ENCODE results near the gene TGM3.

DNA sequence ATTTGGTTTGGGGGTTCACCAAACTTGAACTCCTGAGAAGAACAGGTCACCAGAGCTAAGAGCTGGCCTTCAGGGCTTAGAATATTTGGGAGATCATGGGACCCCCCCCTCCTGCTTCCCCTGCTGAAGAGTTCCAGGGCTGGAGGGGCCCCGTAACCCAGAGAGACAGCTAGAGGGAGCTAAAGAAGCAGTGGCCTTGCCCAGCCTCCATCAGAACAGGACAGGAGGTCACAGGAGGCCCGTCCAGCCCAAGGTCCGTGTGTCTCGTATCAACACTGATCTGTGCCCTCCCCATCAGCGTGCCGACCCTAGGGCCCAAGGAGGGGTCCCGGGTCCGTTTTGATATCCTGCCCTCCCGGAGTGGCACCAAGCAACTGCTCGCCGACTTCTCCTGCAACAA lies 44.3 kb downstream of the TGM3 start:
- TF ChIP-seq POLR2AphosphoS5 (IDR thresholded peaks at IDR 0.05; ENCODE audit: borderline replicate concordance, low read depth, low read length), result no peak
- no peak for TF ChIP-seq EZH2 (IDR thresholded peaks at IDR 0.05)
